HT1080 (cell line): ENCODE results near the gene VAC14. TPM values are rescaled to one million over a fixed set of nuclear protein-coding genes. Genes with fewer than 3 reads are reported as not detected.

Source experiments
- DNase-seq: peaks from one replicate; pipeline ENCODE4 v3.0.0-alpha.2; 2015; ENCODE audit warnings: low read depth
- total RNA-seq: library from RNA; depleted of rRNA; stranded (reverse); fragments of >200 nt; shearing (Covaris generic); gene quantifications from 2 replicates; pipeline ENCODE4 v1.2.3, GENCODE V29; 2014

Gene VAC14
- total RNA-seq, 1 experiment from 2014 or later = 103 TPM

- DNase-seq = no peak
Observed at GRCh38 chr16:70692873-70693671, 107.9 kb downstream of the VAC14 start.

- no peak for DNase-seq
Observed at GRCh38 chr16:70692130-70692872, 108.7 kb downstream of the VAC14 start.

- DNase-seq = no peak
Observed at GRCh38 chr16:70691223-70692129, 109.5 kb downstream of the VAC14 start.

GRCh38 chr16:70689970-70690891 lies 110.7 kb downstream of the VAC14 start:
- no peak for DNase-seq

GRCh38 chr16:70689035-70689969 lies 111.7 kb downstream of the VAC14 start:
- DNase-seq = no peak

GRCh38 chr16:70688246-70688742 lies 112.7 kb downstream of the VAC14 start:
- DNase-seq = no peak

GRCh38 chr16:70687671-70688245 lies 113.2 kb downstream of the VAC14 start:
- no peak for DNase-seq

- DNase-seq = no peak
Observed at GRCh38 chr16:70687102-70687511, 113.9 kb downstream of the VAC14 start.

- no peak for DNase-seq
Observed at GRCh38 chr16:70686376-70687101, 114.4 kb downstream of the VAC14 start.

- peak; percentile 71 for DNase-seq
Observed at GRCh38 chr16:70685938-70686375, 115.0 kb downstream of the VAC14 start, which contains the start of gene MTSS2. TSS of gene MTSS2 (minus strand) at chr16:70686053. CDS start at chr16:70685791, 262 bp downstream.

- no peak for DNase-seq
Observed at GRCh38 chr16:70685061-70685937, 115.7 kb downstream of the VAC14 start.

- DNase-seq = no peak
Observed at GRCh38 chr16:70684146-70685060, 116.6 kb downstream of the VAC14 start.

- DNase-seq = no peak
Observed at GRCh38 chr16:70683146-70683944, 117.6 kb downstream of the VAC14 start.

GRCh38 chr16:70682239-70683145 lies 118.5 kb downstream of the VAC14 start:
- DNase-seq = no peak
